A673 (cell line): ENCODE results near the gene LRIG3.

Source experiments
- EZH2 ChIP-seq: fragments of 200-600 bp; sonication (generic); IDR thresholded peaks from 2 replicates; pipeline ENCODE4 v1.6.1; 2017; ENCODE audit warnings: borderline replicate concordance, low read depth, mild to moderate bottlenecking, mixed read lengths, antibody characterized with exemption, low read length; ENCODE audit not compliant: poor library complexity, severe bottlenecking
- TF ChIP-seq, protein P1 (sequence below): fragments of 300-800, 200-600 bp; sonication (generic); conservative IDR thresholded peaks from 2 replicates; pipeline ENCODE4 v1.5.1; 2017; ENCODE audit warnings: low read depth, mild to moderate bottlenecking, antibody characterized with exemption, low read length, moderate library complexity, mixed read lengths

DNA sequence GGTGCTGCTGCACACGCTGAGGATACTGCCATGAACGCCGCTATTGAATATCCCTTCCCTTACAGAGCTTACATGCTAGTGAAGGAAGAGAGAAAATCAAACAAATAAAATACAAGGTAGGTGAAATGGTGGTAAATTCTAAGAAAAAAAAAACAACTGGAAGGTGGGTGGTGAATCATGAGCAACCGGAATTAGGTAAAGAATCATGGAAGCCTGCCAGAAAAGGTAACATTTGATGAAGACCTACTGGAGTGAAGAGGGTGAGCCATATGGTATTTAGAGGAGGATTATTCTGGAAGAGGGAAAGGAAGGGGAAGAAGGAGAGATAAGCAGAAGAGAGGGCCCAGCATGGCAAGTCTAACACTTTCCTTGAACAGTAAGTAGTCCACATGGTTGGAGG lies 76.1 kb downstream of the LRIG3 start:
- TF ChIP-seq, protein P1, sequence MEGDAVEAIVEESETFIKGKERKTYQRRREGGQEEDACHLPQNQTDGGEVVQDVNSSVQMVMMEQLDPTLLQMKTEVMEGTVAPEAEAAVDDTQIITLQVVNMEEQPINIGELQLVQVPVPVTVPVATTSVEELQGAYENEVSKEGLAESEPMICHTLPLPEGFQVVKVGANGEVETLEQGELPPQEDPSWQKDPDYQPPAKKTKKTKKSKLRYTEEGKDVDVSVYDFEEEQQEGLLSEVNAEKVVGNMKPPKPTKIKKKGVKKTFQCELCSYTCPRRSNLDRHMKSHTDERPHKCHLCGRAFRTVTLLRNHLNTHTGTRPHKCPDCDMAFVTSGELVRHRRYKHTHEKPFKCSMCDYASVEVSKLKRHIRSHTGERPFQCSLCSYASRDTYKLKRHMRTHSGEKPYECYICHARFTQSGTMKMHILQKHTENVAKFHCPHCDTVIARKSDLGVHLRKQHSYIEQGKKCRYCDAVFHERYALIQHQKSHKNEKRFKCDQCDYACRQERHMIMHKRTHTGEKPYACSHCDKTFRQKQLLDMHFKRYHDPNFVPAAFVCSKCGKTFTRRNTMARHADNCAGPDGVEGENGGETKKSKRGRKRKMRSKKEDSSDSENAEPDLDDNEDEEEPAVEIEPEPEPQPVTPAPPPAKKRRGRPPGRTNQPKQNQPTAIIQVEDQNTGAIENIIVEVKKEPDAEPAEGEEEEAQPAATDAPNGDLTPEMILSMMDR = no peak
- TF ChIP-seq EZH2 = no peak
